Bronchial epithelial cell (primary cell): Measurements from ENCODE around the gene AXL. TPM values are rescaled to one million over a fixed set of nuclear protein-coding genes. Genes with fewer than 3 reads are reported as not detected.

Experiments
- DNase-seq: peaks from one replicate; pipeline ENCODE4 v3.0.0-alpha.2; 2010; ENCODE audit warnings: low read depth
- FAIRE-seq: peaks from 2 replicates; lab custom pipeline; 2011; peaks lifted over from hg19 to GRCh38; lab: Jason Lieb, UNC
- H3K27me3 ChIP-seq: 2 replicates; pipeline ENCODE4 v1.5.1; 2011; ENCODE audit warnings: low read length; ENCODE audit not compliant: control insufficient read depth, insufficient read depth
- H3K36me3 ChIP-seq: 2 replicates; pipeline ENCODE4 v1.5.1; 2011; ENCODE audit warnings: low read length; ENCODE audit not compliant: control insufficient read depth, insufficient read depth
- H3K4me3 ChIP-seq: 2 replicates; pipeline ENCODE4 v1.5.1; 2011; ENCODE audit warnings: mild to moderate bottlenecking, low read depth, low read length, control low read depth
- total RNA-seq: library from RNA; depleted of rRNA; stranded (reverse); fragments of >200 nt; gene quantifications from 2 replicates; pipeline ENCODE4 v1.2.1, GENCODE V29; 2014
- TF ChIP-seq, protein P1 (sequence below): IDR thresholded peaks from 2 replicates; pipeline ENCODE4 v1.5.1; 2011; ENCODE audit warnings: mild to moderate bottlenecking, moderate library complexity, low read length, control low read depth, inconsistent platforms; ENCODE audit not compliant: insufficient read depth, severe bottlenecking

AXL gene
- total RNA-seq, 1 donor from 2014 or later, result 19.5 TPM

DNA sequence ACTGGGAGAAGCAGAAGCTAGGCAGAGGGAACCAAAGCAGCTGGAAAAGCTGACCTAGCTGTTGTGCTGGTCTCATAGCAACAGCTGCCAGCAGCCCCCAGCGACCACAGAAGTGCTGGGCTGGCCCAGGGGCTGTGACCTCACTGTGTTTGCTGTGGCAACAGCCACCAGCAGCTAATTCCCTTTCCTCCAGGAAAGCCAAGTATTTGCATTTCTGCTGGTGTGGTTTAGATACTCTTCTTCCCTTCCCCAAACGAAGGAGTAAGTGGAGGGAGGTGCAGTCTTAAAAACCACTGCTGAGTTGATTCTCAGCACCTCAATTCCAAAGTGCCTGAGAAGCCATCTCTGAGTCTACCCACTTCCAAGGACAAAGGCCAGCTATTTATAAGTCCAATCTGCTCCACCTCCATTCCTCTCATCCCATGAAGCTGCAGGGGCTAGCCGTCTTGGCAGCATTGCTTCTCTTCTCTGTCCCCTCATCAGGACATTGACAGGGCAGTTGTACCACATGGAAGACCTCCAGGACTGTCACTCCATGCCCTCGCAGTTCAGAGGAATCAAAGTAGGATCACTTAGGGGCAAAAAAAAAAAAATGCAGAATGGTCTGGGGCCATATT, 79.4 kb downstream of the AXL start:
- FAIRE-seq (no peak), DNase-seq (no peak)
- TF ChIP-seq, protein P1, sequence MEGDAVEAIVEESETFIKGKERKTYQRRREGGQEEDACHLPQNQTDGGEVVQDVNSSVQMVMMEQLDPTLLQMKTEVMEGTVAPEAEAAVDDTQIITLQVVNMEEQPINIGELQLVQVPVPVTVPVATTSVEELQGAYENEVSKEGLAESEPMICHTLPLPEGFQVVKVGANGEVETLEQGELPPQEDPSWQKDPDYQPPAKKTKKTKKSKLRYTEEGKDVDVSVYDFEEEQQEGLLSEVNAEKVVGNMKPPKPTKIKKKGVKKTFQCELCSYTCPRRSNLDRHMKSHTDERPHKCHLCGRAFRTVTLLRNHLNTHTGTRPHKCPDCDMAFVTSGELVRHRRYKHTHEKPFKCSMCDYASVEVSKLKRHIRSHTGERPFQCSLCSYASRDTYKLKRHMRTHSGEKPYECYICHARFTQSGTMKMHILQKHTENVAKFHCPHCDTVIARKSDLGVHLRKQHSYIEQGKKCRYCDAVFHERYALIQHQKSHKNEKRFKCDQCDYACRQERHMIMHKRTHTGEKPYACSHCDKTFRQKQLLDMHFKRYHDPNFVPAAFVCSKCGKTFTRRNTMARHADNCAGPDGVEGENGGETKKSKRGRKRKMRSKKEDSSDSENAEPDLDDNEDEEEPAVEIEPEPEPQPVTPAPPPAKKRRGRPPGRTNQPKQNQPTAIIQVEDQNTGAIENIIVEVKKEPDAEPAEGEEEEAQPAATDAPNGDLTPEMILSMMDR, result no peak
- Histone ChIP-seq H3K4me3 (no peak overlapping the region), H3K36me3 (peaks cover 55% of the 10 kb centered on the region), H3K27me3 (no peaks in the 10 kb centered on the region)

DNA sequence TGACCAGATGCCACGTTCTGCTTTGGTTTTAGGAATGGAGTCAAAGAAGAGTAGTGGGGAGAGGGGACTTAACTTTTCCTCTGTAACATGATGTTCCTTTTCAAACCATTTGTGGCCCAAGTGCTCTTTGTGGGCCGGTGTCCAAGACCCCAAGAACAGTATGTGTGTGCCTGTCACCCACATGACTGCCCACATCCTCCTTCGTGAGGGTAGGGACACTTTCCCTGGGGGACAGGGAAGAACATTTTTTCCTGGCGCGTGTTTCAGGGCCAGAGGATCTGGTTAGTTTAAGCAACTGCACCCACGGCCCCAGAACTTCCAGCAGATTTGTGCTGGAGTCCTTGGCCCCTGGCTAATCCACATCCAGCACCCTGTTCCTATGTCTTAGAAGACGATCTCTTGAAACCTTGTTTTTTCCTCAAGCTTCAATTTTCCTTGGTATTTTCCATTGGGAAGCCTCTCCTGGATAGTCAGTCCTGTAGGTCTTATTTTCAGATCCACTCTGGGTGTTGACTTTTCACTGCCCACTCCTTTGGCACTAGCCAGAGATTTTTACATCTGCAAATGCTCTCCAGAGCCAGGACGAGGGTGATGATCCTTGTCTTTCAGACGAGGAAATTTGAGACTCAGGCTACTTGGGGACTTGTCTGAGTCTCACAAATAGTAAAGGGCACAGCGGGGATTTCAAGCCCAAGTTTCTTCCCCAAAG, 80.2 kb downstream of the AXL start:
- no peak overlapping the region for H3K4me3 ChIP-seq
- H3K36me3 ChIP-seq, result peaks cover 49% of the 10 kb centered on the region
- TF ChIP-seq, protein P1, result no peak
- DNase-seq, result no peak
- FAIRE-seq, result no peak
- H3K27me3 ChIP-seq, result no peaks in the 10 kb centered on the region

DNA sequence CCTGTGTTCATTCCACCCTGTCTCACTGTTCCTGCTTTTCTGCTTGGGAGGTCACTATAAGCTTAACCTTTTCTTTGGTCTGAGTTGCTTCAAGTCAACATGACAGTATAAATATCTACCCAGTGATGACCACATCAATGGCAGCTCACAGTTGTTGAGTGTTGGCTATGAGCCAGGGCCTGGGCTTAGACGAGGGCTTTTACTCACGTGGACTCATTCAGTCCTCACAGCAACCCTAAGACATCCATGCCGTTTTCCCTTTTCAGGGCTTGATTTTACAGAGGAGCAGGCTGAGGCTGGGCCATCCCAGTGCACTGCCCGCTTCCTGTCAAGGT, 80.7 kb downstream of the AXL start:
- H3K36me3 ChIP-seq, result peaks cover 50% of the 10 kb centered on the region
- H3K4me3 ChIP-seq, result no peak overlapping the region
- FAIRE-seq, result no peak
- DNase-seq, result no peak
- TF ChIP-seq, protein P1, result no peak
- no peaks in the 10 kb centered on the region for H3K27me3 ChIP-seq

DNA sequence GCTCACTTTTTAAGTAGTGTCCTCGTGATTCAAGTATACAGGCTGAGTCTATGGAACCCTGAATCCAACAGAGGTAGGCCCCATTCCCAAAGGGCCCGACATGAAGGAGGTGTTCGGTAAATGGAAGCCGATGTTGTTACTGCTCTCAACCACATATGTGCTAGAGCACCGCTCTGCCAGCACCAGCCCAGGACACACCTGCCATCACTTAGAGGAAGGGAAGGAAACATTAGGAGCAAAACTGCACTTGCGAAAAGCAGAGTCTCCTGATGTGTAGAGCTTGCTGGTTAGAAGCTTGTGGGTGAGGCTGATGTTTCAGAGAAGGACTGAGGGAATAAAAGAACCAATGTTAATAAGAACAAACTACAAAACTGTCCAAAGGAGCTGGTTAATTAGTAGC, 81.5 kb downstream of the AXL start:
- no peak for DNase-seq
- TF ChIP-seq, protein P1, result no peak
- Histone ChIP-seq H3K27me3 (no peaks in the 10 kb centered on the region), H3K4me3 (no peak overlapping the region), H3K36me3 (peaks cover 48% of the 10 kb centered on the region)
- no peak for FAIRE-seq

DNA sequence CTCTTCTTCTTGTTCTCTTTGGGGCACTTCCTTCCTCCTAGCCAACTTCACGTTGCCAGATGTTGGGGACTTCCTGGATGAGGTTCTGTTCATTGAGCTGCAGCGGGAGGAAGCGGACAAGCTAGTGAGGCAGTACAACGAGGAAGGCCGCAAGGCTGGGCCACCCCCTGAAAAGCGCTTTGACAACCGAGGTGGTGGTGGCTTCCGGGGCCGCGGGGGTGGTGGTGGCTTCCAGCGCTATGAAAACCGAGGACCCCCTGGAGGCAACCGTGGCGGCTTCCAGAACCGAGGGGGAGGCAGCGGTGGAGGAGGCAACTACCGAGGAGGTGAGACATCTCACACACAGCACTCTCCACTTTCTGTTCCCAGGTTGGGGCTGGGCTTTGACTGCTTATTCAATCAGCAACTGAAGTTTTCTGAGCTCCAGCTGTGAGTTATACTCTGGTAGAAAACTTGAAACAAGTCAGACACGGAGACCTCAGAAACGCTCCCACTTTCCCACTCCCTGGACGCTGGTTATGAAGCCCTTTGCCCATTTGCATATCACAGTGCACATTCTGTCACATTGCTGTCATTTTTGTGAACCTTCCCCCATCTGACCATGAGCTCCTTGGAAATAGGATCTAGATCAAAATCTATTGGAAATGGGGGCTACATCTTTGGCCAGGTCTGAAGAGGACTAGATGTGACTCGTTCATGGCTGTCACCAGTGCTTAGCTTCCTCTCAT, 83.8 kb downstream of the AXL start:
- no peak for DNase-seq
- TF ChIP-seq, protein P1, result no peak
- FAIRE-seq, result no peak
- no peak overlapping the region for H3K4me3 ChIP-seq
- H3K36me3 ChIP-seq, result peaks cover 41% of the 10 kb centered on the region
- H3K27me3 ChIP-seq, result no peaks in the 10 kb centered on the region
